ENCODE data around the gene SBNO2.

The SBNO2 gene

GRCh38 chr19:1177322-1178114, 3.5 kb upstream of the SBNO2 start:
- no peaks in the 10 kb centered on the region for H3K27me3 Mint-ChIP-seq
- no peak for ATAC-seq

GRCh38 chr19:1173159-1173844, 766 bp downstream of the SBNO2 start:
- H3K27me3 Mint-ChIP-seq = no peaks in the 10 kb centered on the region
- H3K4me3 Mint-ChIP-seq = peak overlapping the region; percentile 99
- peak overlapping the region; percentile 99 for H3K27ac Mint-ChIP-seq
- peaks cover 15% of the 10 kb centered on the region for H3K36me3 Mint-ChIP-seq
- no peaks in the 10 kb centered on the region for H3K9me3 Mint-ChIP-seq
- H3K4me1 Mint-ChIP-seq = peaks cover 70% of the 10 kb centered on the region
- peak; percentile 42 for ATAC-seq

More at GRCh38 chr19:1177322-1178114, 3.5 kb upstream of the SBNO2 start:
- peaks cover 62% of the 10 kb centered on the region for H3K4me1 Mint-ChIP-seq
- no peak overlapping the region for H3K27ac Mint-ChIP-seq
- no peak overlapping the region for H3K4me3 Mint-ChIP-seq
- H3K36me3 Mint-ChIP-seq = peaks cover 6% of the 10 kb centered on the region
- no peaks in the 10 kb centered on the region for H3K9me3 Mint-ChIP-seq

GRCh38 chr19:1172353-1173158, 1.5 kb downstream of the SBNO2 start:
- Mint-ChIP-seq H3K27me3 (no peaks in the 10 kb centered on the region), H3K4me1 (peaks cover 67% of the 10 kb centered on the region), H3K27ac (peak overlapping the region; percentile 99), H3K4me3 (peak overlapping the region; percentile 99), H3K36me3 (peaks cover 15% of the 10 kb centered on the region), H3K9me3 (no peaks in the 10 kb centered on the region)
- peak; percentile 24 for ATAC-seq

- ATAC-seq = no peak
- no peak overlapping the region for H3K27ac Mint-ChIP-seq
- peaks cover 22% of the 10 kb centered on the region for H3K36me3 Mint-ChIP-seq
- H3K4me1 Mint-ChIP-seq = peaks cover 64% of the 10 kb centered on the region
- no peaks in the 10 kb centered on the region for H3K27me3 Mint-ChIP-seq
- H3K4me3 Mint-ChIP-seq = peak overlapping the region; percentile 99
- no peaks in the 10 kb centered on the region for H3K9me3 Mint-ChIP-seq
These were observed 2.2 kb downstream of the SBNO2 start for GRCh38 chr19:1171755-1172352.

GRCh38 chr19:1170938-1171754, 2.9 kb downstream of the SBNO2 start:
- H3K27ac Mint-ChIP-seq = no peak overlapping the region
- no peak for ATAC-seq

GRCh38 chr19:1169921-1170885, 3.9 kb downstream of the SBNO2 start:
- Mint-ChIP-seq H3K9me3 (no peaks in the 10 kb centered on the region), H3K36me3 (peaks cover 25% of the 10 kb centered on the region), H3K4me3 (peak overlapping the region; percentile 1), H3K4me1 (peaks cover 66% of the 10 kb centered on the region), H3K27ac (no peak overlapping the region), H3K27me3 (no peaks in the 10 kb centered on the region)
- ATAC-seq = no peak

More at GRCh38 chr19:1170938-1171754, 2.9 kb downstream of the SBNO2 start:
- no peaks in the 10 kb centered on the region for H3K27me3 Mint-ChIP-seq
- H3K4me1 Mint-ChIP-seq = peaks cover 68% of the 10 kb centered on the region
- H3K9me3 Mint-ChIP-seq = no peaks in the 10 kb centered on the region
- peaks cover 25% of the 10 kb centered on the region for H3K36me3 Mint-ChIP-seq
- peak overlapping the region; percentile 2 for H3K4me3 Mint-ChIP-seq

GRCh38 chr19:1169411-1169791, 4.7 kb downstream of the SBNO2 start:
- Mint-ChIP-seq H3K27ac (no peak overlapping the region), H3K27me3 (no peaks in the 10 kb centered on the region), H3K9me3 (no peaks in the 10 kb centered on the region), H3K36me3 (peaks cover 25% of the 10 kb centered on the region), H3K4me3 (no peak overlapping the region), H3K4me1 (peaks cover 62% of the 10 kb centered on the region)
- no peak for ATAC-seq

- ATAC-seq = no peak
- no peak overlapping the region for H3K27ac Mint-ChIP-seq
- H3K4me1 Mint-ChIP-seq = peaks cover 59% of the 10 kb centered on the region
- H3K27me3 Mint-ChIP-seq = no peaks in the 10 kb centered on the region
- H3K36me3 Mint-ChIP-seq = peaks cover 25% of the 10 kb centered on the region
- H3K9me3 Mint-ChIP-seq = no peaks in the 10 kb centered on the region
- peak overlapping the region; percentile 51 for H3K4me3 Mint-ChIP-seq
These were observed 5.3 kb downstream of the SBNO2 start for GRCh38 chr19:1168572-1169410.

- Mint-ChIP-seq H3K36me3 (peaks cover 23% of the 10 kb centered on the region), H3K27me3 (no peaks in the 10 kb centered on the region), H3K4me3 (no peak overlapping the region), H3K4me1 (peaks cover 56% of the 10 kb centered on the region), H3K9me3 (no peaks in the 10 kb centered on the region), H3K27ac (no peak overlapping the region)
- ATAC-seq = no peak
These were observed 6.1 kb downstream of the SBNO2 start for GRCh38 chr19:1167687-1168571.

- Mint-ChIP-seq H3K27me3 (no peaks in the 10 kb centered on the region), H3K36me3 (peaks cover 27% of the 10 kb centered on the region), H3K9me3 (no peaks in the 10 kb centered on the region), H3K27ac (no peak overlapping the region), H3K4me1 (peaks cover 51% of the 10 kb centered on the region), H3K4me3 (no peak overlapping the region)
- no peak for ATAC-seq
These were observed 7.0 kb downstream of the SBNO2 start for GRCh38 chr19:1166872-1167573.

- H3K27ac Mint-ChIP-seq = no peak overlapping the region
- peaks cover 41% of the 10 kb centered on the region for H3K4me1 Mint-ChIP-seq
- H3K4me3 Mint-ChIP-seq = no peak overlapping the region
These were observed 9.2 kb downstream of the SBNO2 start for GRCh38 chr19:1164684-1165531.

More at GRCh38 chr19:1164684-1165531, 9.2 kb downstream of the SBNO2 start:
- Mint-ChIP-seq H3K36me3 (peaks cover 18% of the 10 kb centered on the region), H3K9me3 (no peaks in the 10 kb centered on the region), H3K27me3 (no peaks in the 10 kb centered on the region)
- no peak for ATAC-seq
